ENCODE measurements around the gene RPH3AL. TPM values are rescaled to one million over a fixed set of nuclear protein-coding genes. Genes with fewer than 3 reads are reported as not detected.

The RPH3AL gene
- total and polyA plus RNA-seq, 2 of the 8 experiments (the other 6 are each of a cell fraction or from before 2014, with no cell fraction given): 5.6 to 5.8 TPM

- Histone ChIP-seq H2BK20ac (ENCODE audit: low read length) (no peak overlapping the region), H3K4me2 (ENCODE audit: insufficient read depth in 1 of 2, low read depth in 2 of 2, low read length in 2 of 2) (no peak overlapping the region), H4K5ac (ENCODE audit: insufficient read length, low read depth, low read length) (no peak overlapping the region), H2BK120ac (replicated peaks; ENCODE audit: low read depth, low read length) (no peak overlapping the region), H3K9ac (replicated peaks in 1 of 4; ENCODE audit: extremely low read depth in 1 of 4, low read depth in 3 of 4, low read length in 3 of 4) (no peak overlapping the region), H3K27me3 (replicated peaks in 1 of 4; ENCODE audit: control insufficient read depth in 3 of 4, extremely low read depth in 1 of 4, insufficient read depth in 3 of 4, low read length in 3 of 4) (no peaks in the 10 kb centered on the region), H3K4me1 (replicated peaks in 1 of 4; ENCODE audit: control insufficient read depth in 3 of 4, insufficient read depth in 4 of 4, low read length in 3 of 4) (peaks cover 0 to 9% (median 3%) of the 10 kb centered on the region in 4 experiments; a peak in 4 of 7 replicates), H4K91ac (replicated peaks; ENCODE audit: insufficient read length, low read length) (no peak overlapping the region), H3K36me3 (ENCODE audit: control insufficient read depth in 2 of 4, insufficient read depth in 4 of 4, low read length in 3 of 4) (no peaks in the 10 kb centered on the region), H3K79me2 (ENCODE audit: control insufficient read depth in 1 of 2, insufficient read depth in 2 of 2, low read length in 2 of 2) (no peaks in the 10 kb centered on the region), H3K14ac (ENCODE audit: insufficient read length) (no peak overlapping the region), H3K9me3 (ENCODE audit: insufficient read depth in 2 of 2, low read depth in 1 of 2, low read length in 1 of 2) (no peaks in the 10 kb centered on the region), H3K4me3 (ENCODE audit: extremely low read depth in 1 of 4, insufficient read depth in 2 of 4, low read depth in 3 of 4, low read length in 4 of 4) (no peak overlapping the region), H2BK5ac (ENCODE audit: low read depth, low read length) (no peak overlapping the region), H3K4ac (replicated peaks; ENCODE audit: insufficient read length, low read depth, low read length) (no peak overlapping the region), H2AK5ac (ENCODE audit: low read depth, low read length) (no peak overlapping the region), H3K79me1 (ENCODE audit: low read depth, low read length) (no peaks in the 10 kb centered on the region), H3K23me2 (ENCODE audit: low read depth, low read length) (peaks cover 2% of the 10 kb centered on the region; the same call in 1 of the 2 replicates), H3K23ac (ENCODE audit: insufficient read length) (no peak overlapping the region), H4K8ac (ENCODE audit: extremely low read depth, insufficient read depth, low read length) (no peak overlapping the region), H3K27ac (ENCODE audit: low read depth, low read length) (no peak overlapping the region), H3K56ac (replicated peaks; ENCODE audit: insufficient read length, low read depth, low read length) (no peak overlapping the region), H4K20me1 (replicated peaks in 1 of 2; ENCODE audit: control insufficient read depth in 1 of 2, insufficient read depth in 2 of 2, low read length in 2 of 2) (no peaks in the 10 kb centered on the region), H2BK15ac (ENCODE audit: low read length) (no peak overlapping the region), H3K18ac (ENCODE audit: extremely low read depth, low read length) (no peak overlapping the region), H2AFZ (ENCODE audit: low read length) (no peak overlapping the region), H2BK12ac (ENCODE audit: low read depth, low read length) (no peak overlapping the region)
- 85% methylated on average over 3 of the region's 3 CpGs; no CpG with 5 or more reads in 1 of the 2 experiments for WGBS, 2 experiments (ENCODE audit: extremely low coverage in 1 of 2, insufficient coverage in 1 of 2, insufficient read length in 1 of 2, insufficient replicate concordance in 2 of 2, low coverage in 1 of 2, low lambda C conversion rate in 2 of 2, missing lambda C conversion rate in 1 of 2)
- ChIA-PET POLR2A (ENCODE audit: partially characterized antibody) (no interaction called here), CTCF (ENCODE audit: partially characterized antibody) (interaction anchor here (1.1 to 1.4 kb wide), 2 partner anchors 24 to 63 kb away, joined by 3 read pairs; no protein-coding TSS in a partner anchor)
- TF ChIP-seq BRCA1 (IDR thresholded peaks at IDR 0.05; ENCODE audit: low read depth, low read length) (no peak), CHD1 (IDR thresholded peaks at IDR 0.05; ENCODE audit: low read depth, low read length) (no peak), HDAC2 (IDR thresholded peaks at IDR 0.05; ENCODE audit: borderline replicate concordance in 1 of 2, low read depth in 2 of 2, low read length in 2 of 2) (no peak), SP1 (IDR thresholded peaks at IDR 0.05; ENCODE audit: low read depth, low read length) (no peak), KDM5A (IDR thresholded peaks at IDR 0.05; ENCODE audit: low read length) (no peak), JUN (IDR thresholded peaks at IDR 0.05; ENCODE audit: low read depth, low read length) (no peak), TAF1 (IDR thresholded peaks at IDR 0.05; ENCODE audit: low read depth, low read length) (no peak), PHF8 (conservative IDR thresholded peaks at IDR 0.05; ENCODE audit: low read depth, low read length) (no peak), CBX8 (IDR thresholded peaks at IDR 0.05; ENCODE audit: borderline replicate concordance, low read depth, low read length) (no peak), TCF12 (IDR thresholded peaks at IDR 0.05; ENCODE audit: low read depth, low read length) (no peak), RBBP5 (IDR thresholded peaks at IDR 0.05; ENCODE audit: borderline replicate concordance, low read depth, low read length) (no peak), YY1 (IDR thresholded peaks at IDR 0.05; ENCODE audit: low read depth, low read length) (no peak), TBP (IDR thresholded peaks at IDR 0.05; ENCODE audit: low read depth, low read length) (no peak), HDAC6 (IDR thresholded peaks at IDR 0.05; ENCODE audit: low read depth, low read length) (no peak), BACH1 (IDR thresholded peaks at IDR 0.05; ENCODE audit: low read length) (no peak)
- DNase-seq (ENCODE audit: low read depth in 1 of 2, low spot score in 2 of 2) (no peak), FAIRE-seq (no peak)
These were observed 2.9 kb downstream of the RPH3AL start for GRCh38 chr17:349666-350065.

All from H1 (cell line).